Activated CD8-positive, alpha-beta memory T cell treated with anti-CD3 and anti-CD28 coated beads for 48 hours (primary cell): ENCODE results near the gene SMYD2.
"Not testable (repeated sequence)": the region's sequence is repeated elsewhere in the genome, so short reads cannot be mapped to it uniquely, and the experiment has no call there.

Experiments
- DNase-seq, 3 experiments: peaks; one replicate each; pipeline ENCODE4 v3.0.0-alpha.2; 2020; ENCODE audit warnings: low read depth in 2 of 3, low spot score in 2 of 3

The SMYD2 gene

GRCh38 chr1:214271174-214271858 lies 9.6 kb upstream of the SMYD2 start:
- no peak for DNase-seq

GRCh38 chr1:214271995-214272731 lies 8.8 kb upstream of the SMYD2 start:
- no peak for DNase-seq

GRCh38 chr1:214272964-214273533 lies 7.9 kb upstream of the SMYD2 start:
- DNase-seq, result no peak

GRCh38 chr1:214275700-214276099 lies 5.3 kb upstream of the SMYD2 start:
- DNase-seq, result not testable (repeated sequence)

- no peak for DNase-seq
These were observed 4.2 kb upstream of the SMYD2 start for GRCh38 chr1:214276786-214277185.

- DNase-seq, result no peak
These were observed 3.0 kb upstream of the SMYD2 start for GRCh38 chr1:214277704-214278635.

- no peak for DNase-seq
These were observed 456 bp upstream of the SMYD2 start for GRCh38 chr1:214280386-214281020.

GRCh38 chr1:214281720-214282629 lies 1.0 kb downstream of the SMYD2 start:
- no peak for DNase-seq

GRCh38 chr1:214282630-214283242 lies 1.8 kb downstream of the SMYD2 start:
- DNase-seq, result no peak

- DNase-seq, result no peak
These were observed 4.9 kb downstream of the SMYD2 start for GRCh38 chr1:214285610-214286440.

GRCh38 chr1:214287884-214288283 lies 6.9 kb downstream of the SMYD2 start:
- DNase-seq, result no peak

- DNase-seq, result no peak
These were observed 8.8 kb downstream of the SMYD2 start for GRCh38 chr1:214289574-214290272.

- no peak for DNase-seq
These were observed 9.6 kb downstream of the SMYD2 start for GRCh38 chr1:214290424-214291037.

- DNase-seq, result no peak
These were observed 11.4 kb downstream of the SMYD2 start for GRCh38 chr1:214292322-214292721.

GRCh38 chr1:214295934-214296333 lies 15.0 kb downstream of the SMYD2 start:
- no peak for DNase-seq

- no peak for DNase-seq
These were observed 16.1 kb downstream of the SMYD2 start for GRCh38 chr1:214296860-214297745.
